ENCODE results near the gene BCL2L15.

BCL2L15 gene

DNA sequence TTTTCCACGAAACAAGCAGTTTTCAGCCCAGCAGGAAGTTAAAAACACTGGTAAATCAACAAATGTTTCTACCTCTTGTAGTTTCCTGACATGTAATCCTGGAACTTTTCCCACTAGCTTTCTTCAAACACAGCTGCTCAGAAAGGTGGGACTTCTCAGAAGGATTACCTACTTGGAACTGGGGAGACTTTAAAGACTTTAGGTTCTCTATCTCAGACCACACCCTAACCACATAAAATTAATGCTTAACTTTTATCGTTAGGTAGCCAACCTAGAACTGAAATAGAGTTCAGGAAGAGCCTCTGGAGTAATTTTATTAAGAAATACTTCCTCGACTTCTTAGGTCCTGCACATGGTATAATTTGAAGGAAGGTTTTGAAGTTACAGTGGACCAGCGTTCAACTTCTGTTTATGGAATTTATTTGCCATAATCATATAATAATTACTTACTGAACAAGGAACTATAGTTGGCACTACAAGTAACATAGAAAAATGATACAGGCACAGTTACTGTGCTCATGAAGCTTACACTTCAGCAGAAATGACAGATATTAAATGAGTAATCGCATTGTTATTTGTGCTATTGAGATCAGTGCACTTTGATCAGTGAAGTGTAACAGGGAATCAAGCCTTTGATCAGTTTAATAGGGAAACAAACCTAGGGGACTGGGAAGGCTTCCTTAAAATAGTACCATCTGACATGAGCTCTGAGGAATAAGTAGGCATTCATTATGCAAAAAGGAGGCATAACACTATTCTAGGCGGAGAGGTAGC lies at the start of gene BCL2L15:
Gene BCL2L15 (minus strand): TSS at position 180 of the 774 bp plus-strand sequence. CDS start 206 bp downstream, outside the sequence.
- DNase-seq: no peak

- DNase-seq: no peak
Measured at GRCh38 chr1:113937146-113937545, 49.8 kb upstream of the BCL2L15 start.

DNA sequence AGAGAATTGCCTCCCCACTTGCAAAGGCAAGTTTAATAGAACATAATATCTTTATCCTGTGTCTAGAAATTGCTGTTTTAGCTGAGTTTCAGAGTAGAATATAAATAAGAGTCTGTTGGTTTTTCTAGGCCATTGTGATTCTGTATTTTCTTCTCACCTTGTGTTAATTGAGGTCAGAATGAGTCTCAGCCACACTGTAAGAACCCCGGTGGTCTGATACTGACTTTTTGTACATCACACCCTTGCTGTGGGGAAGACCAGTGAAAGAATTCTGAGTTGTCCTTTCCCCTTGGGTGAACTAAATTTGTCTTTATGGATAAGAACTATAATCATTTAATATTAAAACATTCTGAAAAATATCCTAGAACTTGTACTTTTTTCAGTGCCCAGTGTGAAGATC lies 48.6 kb upstream of the BCL2L15 start:
- peak in 1 of 2 donors; percentile 43 for DNase-seq

DNA sequence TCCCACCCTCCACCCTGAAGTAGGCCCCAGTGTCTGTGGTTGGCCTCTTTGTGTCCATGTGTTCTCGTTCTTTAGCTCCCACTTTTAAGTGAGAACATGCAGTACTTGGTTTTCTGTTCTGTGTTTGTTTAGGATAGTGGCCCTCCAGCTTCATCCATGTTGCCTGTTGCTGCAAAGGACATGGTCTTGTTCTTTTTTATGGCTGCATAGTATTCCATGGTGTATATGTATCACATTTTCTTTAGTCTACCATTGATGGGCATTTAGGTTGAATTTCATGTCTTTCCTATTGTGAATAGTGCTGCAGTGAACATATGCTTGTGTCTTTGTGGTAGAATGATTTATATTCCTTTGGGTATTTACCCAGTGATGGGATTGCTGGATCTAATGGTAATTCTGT lies 47.8 kb upstream of the BCL2L15 start:
- DNase-seq: no peak

DNA sequence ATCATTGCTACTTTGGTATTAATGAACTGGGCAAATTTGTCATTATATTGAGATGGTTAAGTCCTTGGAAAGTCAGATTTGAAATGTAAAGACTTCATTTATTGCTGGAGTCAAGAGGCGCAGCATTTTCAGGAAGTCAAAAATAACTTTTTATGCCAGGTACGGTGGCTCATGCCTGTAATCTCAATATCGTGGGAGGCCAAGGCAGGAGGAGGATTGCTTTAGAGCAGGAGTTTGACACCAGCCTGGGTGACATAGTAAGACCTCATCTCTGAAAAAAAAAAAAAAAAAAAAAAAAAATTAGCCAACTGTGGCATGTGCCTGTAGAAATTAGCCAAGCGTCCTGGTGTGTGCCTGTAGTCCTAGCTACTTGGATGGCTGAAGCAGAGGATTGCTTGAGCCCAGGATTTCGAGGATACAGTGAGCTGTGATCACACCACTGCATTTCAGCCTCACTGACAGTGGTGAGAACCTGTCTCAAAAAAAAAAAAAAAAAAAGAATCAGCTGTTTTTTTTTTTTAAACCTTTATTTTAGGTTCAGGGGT lies 47.2 kb upstream of the BCL2L15 start:
- no peak for DNase-seq

GRCh38 chr1:113934006-113934405 lies 46.6 kb upstream of the BCL2L15 start:
- no peak for DNase-seq

DNA sequence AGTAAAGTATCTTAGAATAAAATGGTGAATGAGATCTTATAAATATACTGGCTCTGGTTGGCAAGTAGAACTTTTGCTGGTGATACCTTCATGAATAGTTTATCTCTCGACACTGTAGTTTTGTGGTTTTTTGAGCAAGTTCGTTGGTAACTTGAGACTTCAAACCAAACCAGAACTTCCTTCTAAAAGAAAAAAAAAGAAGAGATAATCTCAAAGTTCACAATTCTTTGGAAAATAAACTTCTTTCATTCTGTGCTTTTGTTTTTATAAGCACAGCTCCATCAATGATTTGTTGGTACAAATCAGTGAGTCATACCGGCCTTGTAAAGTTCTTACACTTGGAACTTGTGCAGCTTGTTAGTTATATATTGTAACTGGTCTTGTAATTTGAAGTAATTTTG lies 44.1 kb upstream of the BCL2L15 start:
- DNase-seq: peak in 1 of 2 donors; percentile 70

- DNase-seq: peak; percentile 89 to 92
Measured at GRCh38 chr1:113930499-113931161, 43.2 kb upstream of the BCL2L15 start.

- peak; percentile 82 to 84 for DNase-seq
Measured at GRCh38 chr1:113929750-113930498, 42.5 kb upstream of the BCL2L15 start.

GRCh38 chr1:113928941-113929749 lies 41.8 kb upstream of the BCL2L15 start, which contains the start of gene HIPK1:
HIPK1 (plus strand) TSS chr1:113929324.
- peak; percentile 89 to 94 for DNase-seq

- no peak for DNase-seq
Measured at GRCh38 chr1:113928187-113928930, 41.0 kb upstream of the BCL2L15 start.

DNA sequence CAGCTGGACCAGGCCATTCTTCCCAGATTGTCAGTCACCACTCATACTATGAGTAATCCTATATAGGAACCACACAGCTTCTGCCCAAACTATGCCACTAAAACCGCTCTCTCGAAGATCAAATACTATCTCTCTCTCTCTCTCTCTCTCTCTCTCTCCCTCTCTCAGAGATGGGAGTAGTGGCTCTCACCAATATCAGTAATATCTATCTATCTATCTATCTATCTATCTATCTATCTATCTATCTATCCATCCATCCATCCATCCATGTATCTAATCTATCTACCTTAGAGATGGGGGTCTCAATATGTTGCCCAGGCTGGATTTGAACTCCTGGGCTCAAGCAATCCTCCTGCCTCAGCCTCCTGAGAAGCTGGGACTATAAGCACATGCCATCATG lies 37.1 kb upstream of the BCL2L15 start:
- no peak for DNase-seq

DNA sequence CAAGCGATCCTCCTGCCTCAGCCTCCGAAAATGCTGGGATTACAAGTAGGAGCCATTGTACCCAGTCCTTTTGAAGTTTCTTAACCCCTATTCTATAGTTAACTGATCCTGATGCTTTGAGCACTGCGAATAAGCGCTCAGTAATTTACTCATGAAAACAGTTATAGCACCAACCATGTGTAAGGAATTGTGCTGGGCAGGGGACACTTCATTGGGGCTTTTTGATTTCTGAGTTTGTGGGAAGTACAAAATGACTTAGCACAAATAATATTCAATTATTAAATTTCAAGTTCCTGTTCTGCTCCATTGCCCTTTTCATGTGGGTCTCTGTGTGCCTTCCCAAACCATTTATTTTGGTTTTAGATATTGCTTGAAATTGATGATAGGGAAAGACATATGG lies 35.6 kb upstream of the BCL2L15 start:
- DNase-seq: no peak

DNA sequence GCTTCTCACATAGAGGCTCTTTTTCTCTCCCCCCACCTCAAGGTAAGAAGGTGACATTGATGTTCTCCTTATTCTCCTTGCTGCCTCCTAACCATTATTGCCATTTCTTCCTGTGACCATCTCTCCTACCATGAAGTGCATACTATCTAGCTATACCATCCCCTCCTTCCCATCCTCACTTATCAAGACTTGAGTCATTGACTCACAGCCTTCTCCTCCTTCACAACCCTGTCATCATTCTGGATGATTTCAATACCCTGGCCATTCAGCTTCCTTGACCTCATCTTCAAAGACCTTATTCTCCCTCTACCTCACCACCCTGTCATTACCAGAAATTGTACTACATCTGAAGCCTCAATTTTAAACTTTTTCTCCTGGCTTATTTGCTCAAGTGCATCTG lies 30.9 kb upstream of the BCL2L15 start:
- no peak for DNase-seq

DNA sequence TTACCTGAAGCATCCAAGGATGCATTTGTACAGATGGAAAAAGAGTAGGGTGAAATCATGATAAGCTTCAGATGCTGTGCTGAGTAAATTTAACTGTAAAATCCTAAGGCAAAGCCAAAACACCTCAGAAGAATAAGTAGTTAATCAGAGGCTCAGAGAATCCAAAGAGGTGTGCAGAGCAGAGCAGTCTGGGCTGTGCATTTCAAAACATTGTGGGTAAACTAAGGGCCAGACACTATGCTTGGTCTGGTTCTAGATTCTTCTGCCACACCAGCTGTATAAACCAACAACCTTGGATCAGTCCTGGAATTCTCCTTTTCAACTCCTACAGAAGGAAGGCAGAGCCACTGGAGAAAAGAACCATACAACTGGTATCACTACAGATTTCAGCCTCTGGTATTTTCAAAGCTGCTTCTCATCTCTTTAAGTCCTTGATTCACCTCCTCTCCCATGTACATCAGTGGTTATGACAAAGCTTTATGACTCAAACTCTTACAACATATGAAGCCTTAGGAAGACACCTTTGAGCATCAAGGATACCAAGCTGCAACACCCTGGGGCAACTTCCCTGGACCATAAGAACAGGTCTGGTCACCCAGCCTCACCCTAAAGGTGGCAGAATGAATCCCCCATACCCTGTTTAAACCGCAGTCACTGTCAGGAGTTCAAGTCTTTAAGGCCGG lies 30.2 kb upstream of the BCL2L15 start:
- no peak for DNase-seq

- no peak for DNase-seq
Measured at GRCh38 chr1:113916974-113917373, 29.6 kb upstream of the BCL2L15 start.

DNA sequence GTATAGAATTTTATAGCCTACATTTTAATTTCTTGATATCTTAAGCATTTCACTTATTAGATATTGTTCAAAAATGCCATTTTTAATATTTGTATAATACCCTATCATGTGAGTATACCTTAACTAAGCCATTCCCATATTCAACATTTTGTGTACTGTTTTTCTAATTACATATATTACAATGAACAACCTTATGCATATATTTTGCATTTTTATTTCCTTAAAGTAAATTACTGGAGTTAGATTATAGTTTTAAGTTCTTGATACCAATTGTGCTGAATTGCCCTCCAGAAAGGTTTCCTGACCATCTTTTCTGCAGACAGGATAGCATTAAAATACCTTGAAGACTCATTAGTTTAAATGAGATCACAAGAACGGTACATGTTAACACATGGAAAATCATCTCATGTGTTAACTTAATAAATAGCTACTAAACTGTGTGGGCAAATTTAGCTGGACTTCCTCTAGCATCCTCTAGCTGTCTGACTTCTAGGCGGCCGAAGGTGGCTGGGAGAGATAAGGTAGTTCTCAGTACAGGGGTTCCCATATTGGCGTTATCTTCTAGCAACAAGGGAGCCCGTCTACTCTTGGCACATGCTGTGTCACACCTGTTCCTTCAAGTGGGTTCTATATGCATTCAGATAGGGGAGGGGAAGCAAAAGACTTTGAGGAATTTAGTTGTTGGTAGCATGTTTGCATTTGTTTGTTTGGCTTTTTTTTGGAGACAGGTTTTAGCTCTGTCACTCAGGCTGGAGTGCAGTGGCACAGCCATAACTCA lies 26.7 kb upstream of the BCL2L15 start:
- DNase-seq: no peak

GRCh38 chr1:113913312-113913668 lies 25.9 kb upstream of the BCL2L15 start:
- no peak for DNase-seq

DNA sequence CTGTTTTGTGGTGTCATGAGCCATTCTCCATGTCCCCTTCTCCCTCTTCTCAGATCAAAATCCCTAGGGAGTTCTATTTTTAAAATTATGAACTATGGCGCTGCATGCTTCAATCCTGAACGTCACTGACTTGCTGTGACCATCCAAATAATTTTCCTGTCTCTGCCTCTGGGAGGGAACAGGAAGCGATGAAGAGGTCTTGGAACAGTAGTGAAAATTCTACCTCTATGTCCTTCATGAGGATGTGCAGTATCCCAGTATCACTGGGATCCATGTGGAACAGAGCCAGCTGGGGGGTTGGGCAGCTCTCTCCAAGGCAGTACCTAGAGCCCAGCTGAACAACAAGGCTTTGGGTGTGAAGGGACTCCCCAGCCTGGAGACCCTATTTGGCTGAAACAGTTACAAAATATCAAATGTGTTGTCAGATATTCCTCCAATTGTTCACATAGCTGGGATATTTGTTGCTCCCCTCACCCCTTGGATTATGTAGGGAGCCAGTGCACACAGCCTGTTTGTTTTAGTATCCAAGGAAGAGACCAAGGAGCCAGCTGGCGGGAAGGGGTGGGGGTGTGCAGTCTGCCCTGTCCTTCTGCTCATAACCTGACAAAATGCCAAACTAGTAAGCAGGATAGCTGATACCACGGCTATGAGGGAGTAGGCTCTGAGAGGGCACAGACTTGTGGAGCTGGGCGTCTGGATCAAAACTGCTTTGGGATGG lies 25.4 kb upstream of the BCL2L15 start:
- DNase-seq: no peak

DNA sequence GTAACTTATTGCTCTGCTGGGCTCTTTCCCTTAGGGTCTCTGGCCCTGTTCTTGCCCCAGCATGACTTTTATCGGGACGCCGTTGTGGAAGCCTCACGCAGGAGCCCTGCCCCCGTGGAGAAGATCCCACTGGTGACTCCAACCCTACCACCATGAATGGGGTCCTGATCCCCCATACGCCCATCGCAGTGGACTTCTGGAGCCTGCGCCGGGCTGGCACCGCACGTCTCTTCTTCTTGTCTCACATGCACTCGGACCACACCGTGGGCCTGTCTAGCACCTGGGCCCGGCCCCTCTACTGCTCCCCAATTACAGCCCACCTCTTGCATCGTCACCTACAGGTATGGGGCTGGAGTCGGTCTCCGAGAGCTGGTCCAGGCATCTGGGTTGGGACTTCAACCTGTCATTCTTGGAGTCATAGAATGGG lies 18.1 kb upstream of the BCL2L15 start:
- DNase-seq: peak in 1 of 2 donors; percentile 6

Measured in CD4-positive, alpha-beta T cell treated with Interferon alpha-2 for 1 hour (primary cell).